K562 (cell line): ENCODE data around the gene HMSD. TPM values are rescaled to one million over a fixed set of nuclear protein-coding genes. Genes with fewer than 3 reads are reported as not detected.

Experiments
- XRCC3 ChIP-seq: fragments of 450-650 bp; IDR thresholded peaks from 2 replicates; pipeline ENCODE4 v1.6.1; 2017; ENCODE audit warnings: mild to moderate bottlenecking, moderate library complexity
- ZNF197 ChIP-seq: fragments of 200-800 bp; sonication (Bioruptor generic); IDR thresholded peaks from 2 replicates; pipeline ENCODE4 v1.6.1; 2016; ENCODE audit warnings: low read depth, missing genetic modification characterization, missing compliant biosample characterization
- polyA plus RNA-seq, 8 experiments: library from polyadenylated mRNA; depleted of rRNA in 4 of 8; stranded (reverse) in 5 of 8; unstranded in 3 of 8; fragments of >200 nt; fragmentation: Nextera tagmentation in 2 of 8; fragmentation: Illumina TruSeq in 1 of 8; extraction: Ambion mirVana in 2 of 8; extraction: Trizol in 1 of 8; gene quantifications; 2 replicates each; pipeline versions ENCODE4 v1.2.1 to v1.2.3, GENCODE V29; 2011 to 2014; ENCODE audit warnings: inconsistent platforms in 1 of 8, missing spikeins in 1 of 8
- total RNA-seq, 7 experiments: library from RNA; depleted of rRNA in 6 of 7; stranded (reverse); fragments of >200 nt in 6 of 7; fragmentation: Illumina TruSeq in 2 of 7; extraction: Trizol in 2 of 7; gene quantifications; 2 replicates each; pipeline versions ENCODE4 v1.2.1 to v1.2.3, GENCODE V29; 2011 to 2021; ENCODE audit warnings: low replicate concordance in 1 of 7
- TF ChIP-seq, protein P1 (sequence below): fragments of 450-650 bp; IDR thresholded peaks from 2 replicates; pipeline ENCODE4 v1.6.1; 2016; ENCODE audit warnings: mild to moderate bottlenecking, moderate library complexity
- TF ChIP-seq, protein P2 (sequence below): sonication (generic); formaldehyde crosslinking; IDR thresholded peaks from 2 replicates; pipeline ENCODE4 v1.8.0; 2022; ENCODE audit warnings: mild to moderate bottlenecking, missing genetic modification reagents
- TF ChIP-seq, protein P3 (sequence below), 3 experiments: fragments of 200-800 bp in 1 of 3; fragments of 250-450 bp in 1 of 3; fragments of 450-650 bp in 1 of 3; sonication (Bioruptor Pico) in 1 of 3; sonication (Bioruptor generic) in 1 of 3; formaldehyde crosslinking in 1 of 3; IDR thresholded peaks; 2 replicates each; pipeline versions ENCODE4 v1.6.1 to v1.8.0; 2016 to 2022; ENCODE audit warnings: mild to moderate bottlenecking in 2 of 3, missing genetic modification characterization in 2 of 3, missing compliant biosample characterization in 1 of 3, moderate library complexity in 1 of 3
- TF ChIP-seq, protein P4 (sequence below): fragments of 450-650 bp; IDR thresholded peaks from 2 replicates; pipeline ENCODE4 v1.6.1; 2016

The HMSD gene
- total and polyA plus RNA-seq, 9 of the 15 experiments (the other 6 are each of a cell fraction or from before 2014, with no cell fraction given) = 0.18 to 0.39 (median 0.33) TPM; not detected in 6

DNA sequence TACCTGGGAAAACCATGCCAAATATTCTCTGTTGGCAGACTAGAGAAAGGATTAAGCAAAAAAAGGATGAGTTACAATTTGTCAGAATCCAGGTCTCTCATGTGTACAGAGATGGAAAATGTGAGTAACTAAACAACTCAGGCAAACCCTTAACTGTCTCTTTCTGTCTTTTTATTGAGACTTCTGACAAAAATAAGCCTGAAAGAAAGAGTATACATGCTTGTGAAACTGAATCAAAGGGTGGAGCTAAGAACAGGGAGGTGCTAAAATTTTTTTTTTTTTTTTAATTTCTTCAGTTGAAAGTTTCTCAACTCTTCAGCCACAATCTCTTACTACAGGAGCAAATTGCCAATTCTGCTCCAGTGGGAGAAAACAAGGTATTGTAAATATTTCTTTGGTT, 41.4 kb upstream of the HMSD start, which contains the start of gene SERPINB10 (continued):
- TF ChIP-seq, protein P1, sequence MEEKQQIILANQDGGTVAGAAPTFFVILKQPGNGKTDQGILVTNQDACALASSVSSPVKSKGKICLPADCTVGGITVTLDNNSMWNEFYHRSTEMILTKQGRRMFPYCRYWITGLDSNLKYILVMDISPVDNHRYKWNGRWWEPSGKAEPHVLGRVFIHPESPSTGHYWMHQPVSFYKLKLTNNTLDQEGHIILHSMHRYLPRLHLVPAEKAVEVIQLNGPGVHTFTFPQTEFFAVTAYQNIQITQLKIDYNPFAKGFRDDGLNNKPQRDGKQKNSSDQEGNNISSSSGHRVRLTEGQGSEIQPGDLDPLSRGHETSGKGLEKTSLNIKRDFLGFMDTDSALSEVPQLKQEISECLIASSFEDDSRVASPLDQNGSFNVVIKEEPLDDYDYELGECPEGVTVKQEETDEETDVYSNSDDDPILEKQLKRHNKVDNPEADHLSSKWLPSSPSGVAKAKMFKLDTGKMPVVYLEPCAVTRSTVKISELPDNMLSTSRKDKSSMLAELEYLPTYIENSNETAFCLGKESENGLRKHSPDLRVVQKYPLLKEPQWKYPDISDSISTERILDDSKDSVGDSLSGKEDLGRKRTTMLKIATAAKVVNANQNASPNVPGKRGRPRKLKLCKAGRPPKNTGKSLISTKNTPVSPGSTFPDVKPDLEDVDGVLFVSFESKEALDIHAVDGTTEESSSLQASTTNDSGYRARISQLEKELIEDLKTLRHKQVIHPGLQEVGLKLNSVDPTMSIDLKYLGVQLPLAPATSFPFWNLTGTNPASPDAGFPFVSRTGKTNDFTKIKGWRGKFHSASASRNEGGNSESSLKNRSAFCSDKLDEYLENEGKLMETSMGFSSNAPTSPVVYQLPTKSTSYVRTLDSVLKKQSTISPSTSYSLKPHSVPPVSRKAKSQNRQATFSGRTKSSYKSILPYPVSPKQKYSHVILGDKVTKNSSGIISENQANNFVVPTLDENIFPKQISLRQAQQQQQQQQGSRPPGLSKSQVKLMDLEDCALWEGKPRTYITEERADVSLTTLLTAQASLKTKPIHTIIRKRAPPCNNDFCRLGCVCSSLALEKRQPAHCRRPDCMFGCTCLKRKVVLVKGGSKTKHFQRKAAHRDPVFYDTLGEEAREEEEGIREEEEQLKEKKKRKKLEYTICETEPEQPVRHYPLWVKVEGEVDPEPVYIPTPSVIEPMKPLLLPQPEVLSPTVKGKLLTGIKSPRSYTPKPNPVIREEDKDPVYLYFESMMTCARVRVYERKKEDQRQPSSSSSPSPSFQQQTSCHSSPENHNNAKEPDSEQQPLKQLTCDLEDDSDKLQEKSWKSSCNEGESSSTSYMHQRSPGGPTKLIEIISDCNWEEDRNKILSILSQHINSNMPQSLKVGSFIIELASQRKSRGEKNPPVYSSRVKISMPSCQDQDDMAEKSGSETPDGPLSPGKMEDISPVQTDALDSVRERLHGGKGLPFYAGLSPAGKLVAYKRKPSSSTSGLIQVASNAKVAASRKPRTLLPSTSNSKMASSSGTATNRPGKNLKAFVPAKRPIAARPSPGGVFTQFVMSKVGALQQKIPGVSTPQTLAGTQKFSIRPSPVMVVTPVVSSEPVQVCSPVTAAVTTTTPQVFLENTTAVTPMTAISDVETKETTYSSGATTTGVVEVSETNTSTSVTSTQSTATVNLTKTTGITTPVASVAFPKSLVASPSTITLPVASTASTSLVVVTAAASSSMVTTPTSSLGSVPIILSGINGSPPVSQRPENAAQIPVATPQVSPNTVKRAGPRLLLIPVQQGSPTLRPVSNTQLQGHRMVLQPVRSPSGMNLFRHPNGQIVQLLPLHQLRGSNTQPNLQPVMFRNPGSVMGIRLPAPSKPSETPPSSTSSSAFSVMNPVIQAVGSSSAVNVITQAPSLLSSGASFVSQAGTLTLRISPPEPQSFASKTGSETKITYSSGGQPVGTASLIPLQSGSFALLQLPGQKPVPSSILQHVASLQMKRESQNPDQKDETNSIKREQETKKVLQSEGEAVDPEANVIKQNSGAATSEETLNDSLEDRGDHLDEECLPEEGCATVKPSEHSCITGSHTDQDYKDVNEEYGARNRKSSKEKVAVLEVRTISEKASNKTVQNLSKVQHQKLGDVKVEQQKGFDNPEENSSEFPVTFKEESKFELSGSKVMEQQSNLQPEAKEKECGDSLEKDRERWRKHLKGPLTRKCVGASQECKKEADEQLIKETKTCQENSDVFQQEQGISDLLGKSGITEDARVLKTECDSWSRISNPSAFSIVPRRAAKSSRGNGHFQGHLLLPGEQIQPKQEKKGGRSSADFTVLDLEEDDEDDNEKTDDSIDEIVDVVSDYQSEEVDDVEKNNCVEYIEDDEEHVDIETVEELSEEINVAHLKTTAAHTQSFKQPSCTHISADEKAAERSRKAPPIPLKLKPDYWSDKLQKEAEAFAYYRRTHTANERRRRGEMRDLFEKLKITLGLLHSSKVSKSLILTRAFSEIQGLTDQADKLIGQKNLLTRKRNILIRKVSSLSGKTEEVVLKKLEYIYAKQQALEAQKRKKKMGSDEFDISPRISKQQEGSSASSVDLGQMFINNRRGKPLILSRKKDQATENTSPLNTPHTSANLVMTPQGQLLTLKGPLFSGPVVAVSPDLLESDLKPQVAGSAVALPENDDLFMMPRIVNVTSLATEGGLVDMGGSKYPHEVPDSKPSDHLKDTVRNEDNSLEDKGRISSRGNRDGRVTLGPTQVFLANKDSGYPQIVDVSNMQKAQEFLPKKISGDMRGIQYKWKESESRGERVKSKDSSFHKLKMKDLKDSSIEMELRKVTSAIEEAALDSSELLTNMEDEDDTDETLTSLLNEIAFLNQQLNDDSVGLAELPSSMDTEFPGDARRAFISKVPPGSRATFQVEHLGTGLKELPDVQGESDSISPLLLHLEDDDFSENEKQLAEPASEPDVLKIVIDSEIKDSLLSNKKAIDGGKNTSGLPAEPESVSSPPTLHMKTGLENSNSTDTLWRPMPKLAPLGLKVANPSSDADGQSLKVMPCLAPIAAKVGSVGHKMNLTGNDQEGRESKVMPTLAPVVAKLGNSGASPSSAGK = no peak
- no peak for TF ChIP-seq ZNF197 (CRISPR knock-in tag)
- TF ChIP-seq, protein P2, sequence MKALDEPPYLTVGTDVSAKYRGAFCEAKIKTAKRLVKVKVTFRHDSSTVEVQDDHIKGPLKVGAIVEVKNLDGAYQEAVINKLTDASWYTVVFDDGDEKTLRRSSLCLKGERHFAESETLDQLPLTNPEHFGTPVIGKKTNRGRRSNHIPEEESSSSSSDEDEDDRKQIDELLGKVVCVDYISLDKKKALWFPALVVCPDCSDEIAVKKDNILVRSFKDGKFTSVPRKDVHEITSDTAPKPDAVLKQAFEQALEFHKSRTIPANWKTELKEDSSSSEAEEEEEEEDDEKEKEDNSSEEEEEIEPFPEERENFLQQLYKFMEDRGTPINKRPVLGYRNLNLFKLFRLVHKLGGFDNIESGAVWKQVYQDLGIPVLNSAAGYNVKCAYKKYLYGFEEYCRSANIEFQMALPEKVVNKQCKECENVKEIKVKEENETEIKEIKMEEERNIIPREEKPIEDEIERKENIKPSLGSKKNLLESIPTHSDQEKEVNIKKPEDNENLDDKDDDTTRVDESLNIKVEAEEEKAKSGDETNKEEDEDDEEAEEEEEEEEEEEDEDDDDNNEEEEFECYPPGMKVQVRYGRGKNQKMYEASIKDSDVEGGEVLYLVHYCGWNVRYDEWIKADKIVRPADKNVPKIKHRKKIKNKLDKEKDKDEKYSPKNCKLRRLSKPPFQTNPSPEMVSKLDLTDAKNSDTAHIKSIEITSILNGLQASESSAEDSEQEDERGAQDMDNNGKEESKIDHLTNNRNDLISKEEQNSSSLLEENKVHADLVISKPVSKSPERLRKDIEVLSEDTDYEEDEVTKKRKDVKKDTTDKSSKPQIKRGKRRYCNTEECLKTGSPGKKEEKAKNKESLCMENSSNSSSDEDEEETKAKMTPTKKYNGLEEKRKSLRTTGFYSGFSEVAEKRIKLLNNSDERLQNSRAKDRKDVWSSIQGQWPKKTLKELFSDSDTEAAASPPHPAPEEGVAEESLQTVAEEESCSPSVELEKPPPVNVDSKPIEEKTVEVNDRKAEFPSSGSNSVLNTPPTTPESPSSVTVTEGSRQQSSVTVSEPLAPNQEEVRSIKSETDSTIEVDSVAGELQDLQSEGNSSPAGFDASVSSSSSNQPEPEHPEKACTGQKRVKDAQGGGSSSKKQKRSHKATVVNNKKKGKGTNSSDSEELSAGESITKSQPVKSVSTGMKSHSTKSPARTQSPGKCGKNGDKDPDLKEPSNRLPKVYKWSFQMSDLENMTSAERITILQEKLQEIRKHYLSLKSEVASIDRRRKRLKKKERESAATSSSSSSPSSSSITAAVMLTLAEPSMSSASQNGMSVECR (CRISPR knock-in tag) = no peak
- no peak for TF ChIP-seq XRCC3
- TF ChIP-seq, protein P3, sequence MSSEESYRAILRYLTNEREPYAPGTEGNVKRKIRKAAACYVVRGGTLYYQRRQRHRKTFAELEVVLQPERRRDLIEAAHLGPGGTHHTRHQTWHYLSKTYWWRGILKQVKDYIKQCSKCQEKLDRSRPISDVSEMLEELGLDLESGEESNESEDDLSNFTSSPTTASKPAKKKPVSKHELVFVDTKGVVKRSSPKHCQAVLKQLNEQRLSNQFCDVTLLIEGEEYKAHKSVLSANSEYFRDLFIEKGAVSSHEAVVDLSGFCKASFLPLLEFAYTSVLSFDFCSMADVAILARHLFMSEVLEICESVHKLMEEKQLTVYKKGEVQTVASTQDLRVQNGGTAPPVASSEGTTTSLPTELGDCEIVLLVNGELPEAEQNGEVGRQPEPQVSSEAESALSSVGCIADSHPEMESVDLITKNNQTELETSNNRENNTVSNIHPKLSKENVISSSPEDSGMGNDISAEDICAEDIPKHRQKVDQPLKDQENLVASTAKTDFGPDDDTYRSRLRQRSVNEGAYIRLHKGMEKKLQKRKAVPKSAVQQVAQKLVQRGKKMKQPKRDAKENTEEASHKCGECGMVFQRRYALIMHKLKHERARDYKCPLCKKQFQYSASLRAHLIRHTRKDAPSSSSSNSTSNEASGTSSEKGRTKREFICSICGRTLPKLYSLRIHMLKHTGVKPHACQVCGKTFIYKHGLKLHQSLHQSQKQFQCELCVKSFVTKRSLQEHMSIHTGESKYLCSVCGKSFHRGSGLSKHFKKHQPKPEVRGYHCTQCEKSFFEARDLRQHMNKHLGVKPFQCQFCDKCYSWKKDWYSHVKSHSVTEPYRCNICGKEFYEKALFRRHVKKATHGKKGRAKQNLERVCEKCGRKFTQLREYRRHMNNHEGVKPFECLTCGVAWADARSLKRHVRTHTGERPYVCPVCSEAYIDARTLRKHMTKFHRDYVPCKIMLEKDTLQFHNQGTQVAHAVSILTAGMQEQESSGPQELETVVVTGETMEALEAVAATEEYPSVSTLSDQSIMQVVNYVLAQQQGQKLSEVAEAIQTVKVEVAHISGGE (CRISPR knock-in tag; IDR thresholded peaks at IDR 0.05) = no peak
- TF ChIP-seq, protein P4, sequence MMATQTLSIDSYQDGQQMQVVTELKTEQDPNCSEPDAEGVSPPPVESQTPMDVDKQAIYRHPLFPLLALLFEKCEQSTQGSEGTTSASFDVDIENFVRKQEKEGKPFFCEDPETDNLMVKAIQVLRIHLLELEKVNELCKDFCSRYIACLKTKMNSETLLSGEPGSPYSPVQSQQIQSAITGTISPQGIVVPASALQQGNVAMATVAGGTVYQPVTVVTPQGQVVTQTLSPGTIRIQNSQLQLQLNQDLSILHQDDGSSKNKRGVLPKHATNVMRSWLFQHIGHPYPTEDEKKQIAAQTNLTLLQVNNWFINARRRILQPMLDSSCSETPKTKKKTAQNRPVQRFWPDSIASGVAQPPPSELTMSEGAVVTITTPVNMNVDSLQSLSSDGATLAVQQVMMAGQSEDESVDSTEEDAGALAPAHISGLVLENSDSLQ = no peak
